Heart left ventricle (tissue), 13 donors: Measurements from ENCODE around the gene IGF2BP3.

ENCODE experiments used
- CTCF ChIP-seq, 12 donors: fragments of 200-600 bp; sonication (generic) in 4 of 12; IDR thresholded peaks; one replicate each; pipeline versions ENCODE4 v1.5.0 to v1.8.0; 2018 to 2022; ENCODE audit warnings: antibody characterized with exemption in 12 of 12, mild to moderate bottlenecking in 5 of 12
- POLR2A ChIP-seq, 2 donors: fragments of 450-650 bp; IDR thresholded peaks; one replicate each; pipeline ENCODE4 v1.6.1; 2017; ENCODE audit warnings: antibody characterized with exemption in 2 of 2, mild to moderate bottlenecking in 2 of 2, moderate library complexity in 2 of 2
- donor health status: ischemic (EF 13 %, LVEDD 7.1; RV severe dilation, severe dysfunction).
- donor health status: DM: no; HTN: yes; CAD: no.
- donor health status: DM: no; HTN: no; CAD: no.
- donor health status: ischemic (EF 25% LVEDD 6.9; RV normal size, moderate dysfunction).
- donor health status: ischemic (EF 25% LVEDD 5.7; RV mildly dilated, moderate dysfunction).
- donor health status: ischemic (EF 35%, LVEDD 5.7; RV mildly dilated, moderate dysfunction).
- donor health status: nonischemic (EF 11% LVEDD 7.7; RV severe dilation, severe dysfunction).
- donor health status: DM: yes; HTN: yes; CAD: no.
- donor health status: PGD.
- donor health status: ischemic (EF 29% LVEDD 5.4; RV normal size, mild dysfunction).
- donor health status: nonischemic (EF 23%, LVEDD 6.1; RV moderate dilation, normal function).

DNA sequence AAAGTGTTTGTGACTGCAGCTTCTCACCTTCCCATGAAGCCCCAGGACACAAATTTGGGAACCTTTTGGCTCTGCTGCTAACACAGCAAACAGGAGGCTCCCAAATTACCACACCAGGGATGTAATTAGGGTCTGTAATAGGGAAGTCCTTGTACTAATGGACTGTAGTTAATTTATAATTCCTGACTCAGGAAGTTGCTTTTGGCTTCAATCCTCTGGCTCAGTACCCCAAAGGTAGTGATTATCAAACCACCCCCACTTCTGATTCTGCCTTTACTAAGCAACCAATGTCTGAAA lies 174.9 kb downstream of the IGF2BP3 start:
- no peak for TF ChIP-seq POLR2A (IDR thresholded peaks at IDR 0.05)
- no peak for TF ChIP-seq CTCF (IDR thresholded peaks at IDR 0.05)
